ENCODE data around the gene TMEM242. TPM values are rescaled to one million over a fixed set of nuclear protein-coding genes. Genes with fewer than 3 reads are reported as not detected.

TMEM242 gene
- total RNA-seq, 4 donors from 2014 or later, result 3.5 to 13.6 (median 5.2) TPM

DNA sequence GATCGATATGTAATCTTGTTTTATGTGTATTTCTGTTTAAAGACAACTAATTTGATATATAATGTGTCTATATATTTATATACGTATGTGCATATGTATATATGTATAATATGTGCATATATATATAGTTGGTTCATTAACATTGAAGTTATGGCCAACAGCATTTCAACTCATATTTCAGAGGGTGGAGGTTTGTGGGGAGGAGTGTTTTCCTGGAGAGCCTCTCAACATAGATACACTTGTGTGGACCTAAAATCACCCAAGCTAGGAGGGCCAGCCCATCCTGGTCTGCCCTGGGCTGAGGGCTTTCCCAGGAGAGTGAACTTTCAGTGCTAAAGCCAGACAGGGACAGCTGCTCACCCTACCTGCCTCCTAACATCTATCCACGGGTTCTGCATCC is 68.8 kb downstream of the TMEM242 start:
- DNase-seq (ENCODE audit: low spot score) (no peak), ATAC-seq (ENCODE audit: low FRiP score) (no peak)
- TF ChIP-seq CTCF (IDR thresholded peaks at IDR 0.05), result no peak

DNA sequence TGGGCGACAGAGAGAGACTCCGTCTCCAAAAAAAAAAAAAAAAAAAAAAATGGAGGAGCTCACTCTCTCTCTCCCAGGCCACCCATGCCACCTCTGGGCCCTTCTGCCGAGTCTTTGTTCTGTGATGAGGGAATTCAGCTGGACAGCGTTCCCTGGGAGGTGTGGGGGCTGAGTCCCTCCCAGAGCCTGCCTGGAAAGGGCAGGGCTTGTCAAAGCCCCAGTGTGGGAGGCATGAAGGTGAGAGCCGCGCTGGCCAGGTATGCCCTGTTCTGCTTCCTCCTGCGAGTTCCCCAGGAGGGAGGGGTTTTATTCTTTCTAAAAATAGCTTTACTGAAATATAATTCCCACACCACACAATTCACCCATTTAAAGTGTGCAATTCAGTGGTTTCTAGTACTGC is 69.6 kb downstream of the TMEM242 start:
- no peak for DNase-seq (ENCODE audit: low spot score)
- TF ChIP-seq CTCF (IDR thresholded peaks at IDR 0.05), result no peak
- no peak for ATAC-seq (ENCODE audit: low FRiP score)

DNA sequence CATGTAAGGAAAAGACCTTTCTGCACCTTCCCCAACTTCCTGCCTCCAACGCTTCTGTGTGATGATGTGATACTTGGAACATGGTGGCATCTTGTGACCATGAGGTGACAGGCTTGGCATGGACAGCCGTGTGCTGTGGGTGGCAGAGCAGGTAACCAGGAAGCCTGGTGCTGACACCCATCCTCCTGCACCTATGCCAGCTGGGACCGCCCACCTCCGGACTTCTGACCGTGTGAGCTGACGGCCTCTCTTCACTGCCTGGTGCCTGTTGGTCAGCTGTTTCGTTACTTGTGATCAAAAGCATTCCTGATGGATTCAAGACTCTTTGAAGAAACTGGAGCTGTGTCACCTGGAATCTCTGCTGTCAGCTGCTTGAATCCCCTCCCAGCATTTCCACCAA is 70.3 kb downstream of the TMEM242 start:
- TF ChIP-seq CTCF (IDR thresholded peaks at IDR 0.05), result no peak
- no peak for DNase-seq (ENCODE audit: low spot score)
- ATAC-seq (ENCODE audit: low FRiP score), result no peak

- ATAC-seq (ENCODE audit: low FRiP score) (no peak), DNase-seq (ENCODE audit: low spot score) (no peak)
- TF ChIP-seq CTCF (IDR thresholded peaks at IDR 0.05), result no peak
These were observed 71.6 kb downstream of the TMEM242 start for GRCh38 chr6:157251586-157252247.

DNA sequence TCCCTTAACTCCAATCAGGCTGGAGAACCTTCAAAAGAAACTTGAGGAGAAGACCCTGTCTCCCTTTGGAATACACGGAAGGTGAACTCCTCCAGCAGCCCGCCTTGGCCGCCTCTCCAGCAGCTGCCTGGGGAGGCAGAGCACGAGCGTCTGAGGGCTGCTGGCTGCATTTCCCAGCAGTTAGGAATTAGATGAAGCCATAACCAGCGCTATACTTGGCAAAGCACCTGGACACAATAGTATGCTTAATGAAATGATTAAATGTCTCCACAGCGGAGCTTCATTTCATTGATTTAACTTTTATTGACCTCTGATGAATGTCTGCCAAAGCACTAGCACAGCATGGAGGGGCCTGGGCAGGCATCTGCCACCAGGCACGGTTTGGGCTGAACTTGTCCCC is 73.5 kb downstream of the TMEM242 start:
- ATAC-seq (ENCODE audit: low FRiP score), result no peak
- no peak for DNase-seq (ENCODE audit: low spot score)

GRCh38 chr6:157248264-157248663 is 75.1 kb downstream of the TMEM242 start:
- no peak for TF ChIP-seq CTCF (IDR thresholded peaks at IDR 0.05)
- DNase-seq (ENCODE audit: low spot score) (no peak), ATAC-seq (ENCODE audit: low FRiP score) (no peak)

More for the DNA sequence above, 73.5 kb downstream of the TMEM242 start:
- no peak for TF ChIP-seq CTCF (IDR thresholded peaks at IDR 0.05)

GRCh38 chr6:157246771-157247484 is 76.4 kb downstream of the TMEM242 start:
- DNase-seq (ENCODE audit: low spot score) (no peak), ATAC-seq (ENCODE audit: low FRiP score) (no peak)
- no peak for TF ChIP-seq CTCF (IDR thresholded peaks at IDR 0.05)

All from omental fat pad (tissue), 4 donors.